Measurements from ENCODE around the gene ACOXL.

GRCh38 chr2:110957293-110957692, 224.9 kb downstream of the ACOXL start:
- TF ChIP-seq CTCF (IDR thresholded peaks at IDR 0.05) (no peak), POLR2A (IDR thresholded peaks at IDR 0.05) (no peak)

Data from testis (tissue), 2 donors.